Heart left ventricle (tissue), 16 donors: ENCODE measurements around the gene XPO6. TPM values are rescaled to one million over a fixed set of nuclear protein-coding genes. Genes with fewer than 3 reads are reported as not detected.
A peak's percentile ranks its signal among the peaks of the same experiment; 100 is the strongest.

ENCODE experiments used
- ATAC-seq, 4 donors: fragments of 200-7000 bp; cut with Tn5 transposase; one replicate each; pipeline ENCODE4 v1.9.1; 2020 to 2022; ENCODE audit warnings: moderate library complexity in 4 of 4, mild to moderate bottlenecking in 3 of 4, moderate number of reproducible peaks in 1 of 4
- DNase-seq, 5 donors: peaks; one replicate each; pipeline ENCODE4 v3.0.0-alpha.2; 2020
- H3K27ac ChIP-seq, 12 donors: fragments of 200-600 bp; sonication (generic) in 4 of 12; one replicate each; pipeline versions ENCODE4 v1.5.0 to v1.8.0; 2016 to 2022; ENCODE audit warnings: mild to moderate bottlenecking in 2 of 12
- H3K27me3 ChIP-seq, 9 donors: fragments of 200-600 bp; sonication (generic) in 2 of 9; one replicate each; pipeline versions ENCODE4 v1.5.1 to v1.8.0; 2016 to 2022; ENCODE audit warnings: mild to moderate bottlenecking in 3 of 9
- H3K36me3 ChIP-seq, 9 donors: fragments of 200-600 bp; sonication (generic) in 2 of 9; one replicate each; pipeline versions ENCODE4 v1.5.0 to v1.8.0; 2018 to 2022; ENCODE audit warnings: mild to moderate bottlenecking in 2 of 9
- H3K4me1 ChIP-seq, 12 donors: fragments of 200-600 bp; sonication (generic) in 4 of 12; one replicate each; pipeline versions ENCODE4 v1.5.0 to v1.8.0; 2016 to 2022; ENCODE audit warnings: mild to moderate bottlenecking in 3 of 12
- H3K4me3 ChIP-seq, 12 donors: fragments of 200-600 bp; sonication (generic) in 4 of 12; one replicate each; pipeline versions ENCODE4 v1.5.0 to v1.8.0; 2017 to 2022; ENCODE audit warnings: mild to moderate bottlenecking in 9 of 12, moderate library complexity in 4 of 12
- H3K9me3 ChIP-seq, 12 donors: fragments of 200-600 bp; sonication (generic) in 4 of 12; one replicate each; pipeline versions ENCODE4 v1.5.0 to v1.8.0; 2016 to 2022; ENCODE audit warnings: mild to moderate bottlenecking in 1 of 12
- POLR2A ChIP-seq, 2 donors: fragments of 450-650 bp; IDR thresholded peaks; one replicate each; pipeline ENCODE4 v1.6.1; 2017; ENCODE audit warnings: antibody characterized with exemption in 2 of 2, mild to moderate bottlenecking in 2 of 2, moderate library complexity in 2 of 2
- WGBS, 4 donors: extraction: QIAGEN DNeasy Blood & Tissue Kit in 2 of 4; methylation state at CpG; one replicate each; pipeline versions ENCODE4 v1.1.5 to v1.1.7; 2013 to 2018; 5-methylcytosine and 5-hydroxymethylcytosine counted together
- intact Hi-C, 10 donors: fragments of 100-400 bp; cut with DNase I; formaldehyde crosslinking; loops; one replicate each; pipeline versions ENCODE4 v1.11.1 to v1.14.2; 2022
- polyA plus RNA-seq, 2 donors: library from polyadenylated mRNA; stranded (reverse); fragments of 200-250 nt; gene quantifications; one replicate each; pipeline ENCODE4 v1.2.3, GENCODE V29; 2013
- total RNA-seq, 9 donors: library from RNA; depleted of rRNA in 2 of 9; stranded (reverse); fragments of >200 nt in 2 of 9; fragmentation: NEBNext Ultra II Directional in 3 of 9; extraction: Animal tissue kit (Norgen Biotek cat#: 25700) in 3 of 9; gene quantifications; one replicate each; pipeline versions ENCODE4 v1.1.0 to v1.2.4, GENCODE V29; 2016 to 2023
- TF ChIP-seq, protein P1 (sequence below), 12 donors: fragments of 200-600 bp; sonication (generic) in 4 of 12; IDR thresholded peaks; one replicate each; pipeline versions ENCODE4 v1.5.0 to v1.8.0; 2018 to 2022; ENCODE audit warnings: antibody characterized with exemption in 12 of 12, mild to moderate bottlenecking in 5 of 12
- donor health status: ischemic (EF 13 %, LVEDD 7.1; RV severe dilation, severe dysfunction).
- donor health status: healthy with polysubstance abuse.
- donor health status: DM: no; HTN: yes; CAD: no.
- donor health status: DM: no; HTN: no; CAD: no.
- donor health status: ischemic (EF 25% LVEDD 6.9; RV normal size, moderate dysfunction).
- donor health status: ischemic (EF 25% LVEDD 5.7; RV mildly dilated, moderate dysfunction).
- donor health status: healthy.
- donor health status: DM: yes; HTN: yes; CAD: no.
- donor health status: ischemic (EF 35%, LVEDD 5.7; RV mildly dilated, moderate dysfunction).
- donor health status: nonischemic (EF 11% LVEDD 7.7; RV severe dilation, severe dysfunction).
- donor health status: DM: yes; HTN: yes; CAD: no.
- donor health status: PGD.
- donor health status: ischemic (EF 29% LVEDD 5.4; RV normal size, mild dysfunction).
- donor health status: nonischemic (EF 23%, LVEDD 6.1; RV moderate dilation, normal function).

The XPO6 gene
- total and polyA plus RNA-seq, 11 donors: 19.8 to 78.0 (median 33.0) TPM

DNA sequence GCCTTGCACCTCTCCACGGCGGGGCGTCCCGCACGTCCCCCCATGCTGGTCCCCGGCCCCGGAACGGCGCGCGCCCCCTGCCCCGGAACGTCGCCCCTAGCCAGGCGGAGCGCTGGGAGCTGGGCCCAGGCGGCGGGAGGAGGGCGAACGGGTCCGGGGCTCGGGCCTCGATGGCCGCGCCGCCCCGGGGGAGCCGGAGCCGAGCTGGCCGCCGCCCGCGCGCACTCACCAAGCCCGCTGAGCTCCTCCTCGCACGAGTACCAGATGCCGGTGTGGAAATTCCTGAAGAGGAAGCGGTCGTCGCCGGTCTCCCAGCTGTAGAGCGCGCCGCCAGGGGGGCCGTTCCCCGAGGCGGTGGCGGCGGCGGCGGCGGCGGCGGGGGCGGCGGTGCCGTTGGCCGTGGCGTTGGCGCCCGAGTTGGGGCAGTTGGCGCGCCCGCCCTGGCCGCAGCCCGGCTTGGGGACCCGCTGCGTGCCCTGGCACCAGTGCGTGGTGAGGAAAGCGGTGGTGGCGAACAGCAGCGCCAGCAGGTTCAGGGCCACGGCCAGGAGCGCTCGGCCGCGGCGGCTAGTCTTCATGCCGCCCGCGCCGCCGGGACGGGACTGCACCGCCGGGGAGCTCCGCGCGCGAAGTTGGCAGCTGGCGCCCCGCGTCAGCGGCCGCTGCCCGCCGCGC is 148.8 kb downstream of the XPO6 start:
- WGBS, 4 donors: 0 to 1% (median 1%) methylated on average over 49 to 99 of the region's 99 CpGs; no CpG with 5 or more reads in 1 of the 4 donors
- intact Hi-C loops: loop anchor here in 7 of 10 donors (5.0 to 10.0 kb wide), 5 partner anchors 91 to 458 kb away; no protein-coding TSS in a partner anchor
- peaks cover 5 to 61% (median 29%) of the 10 kb centered on the region in 9 donors for H3K27me3 ChIP-seq

DNA sequence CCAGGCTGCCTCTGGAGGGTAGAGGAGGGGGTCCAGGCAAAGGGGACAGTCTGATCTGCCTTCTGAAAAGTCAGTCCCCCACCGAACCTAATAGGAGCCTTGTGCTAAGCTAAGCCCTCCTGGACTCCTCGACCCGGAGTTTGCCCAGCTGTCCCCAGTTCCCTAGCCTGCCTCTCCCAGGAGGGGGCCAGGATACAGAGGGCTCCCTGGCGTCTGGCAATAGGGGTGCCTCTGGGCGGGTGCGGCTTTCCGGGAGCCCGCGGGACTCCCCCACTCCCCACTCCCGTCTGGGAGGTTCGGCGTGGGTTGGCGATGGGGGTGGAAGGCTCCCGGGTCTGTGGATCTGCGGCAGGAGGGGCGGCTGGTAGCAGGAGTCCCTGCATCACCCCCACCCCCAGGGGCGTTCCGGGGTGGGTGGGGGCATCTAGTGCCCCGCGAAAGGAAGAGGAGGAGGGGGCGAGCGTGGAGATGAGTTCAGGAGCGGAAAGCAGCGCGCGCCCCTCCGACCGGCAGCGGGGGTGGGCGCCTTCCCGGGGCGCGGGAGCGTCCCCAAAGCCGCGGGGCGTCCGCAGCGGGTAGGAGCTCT is 149.4 kb downstream of the XPO6 start:
- Histone ChIP-seq H3K36me3 (no peaks in the 10 kb centered on the region), H3K27ac (no peak overlapping the region), H3K4me3 (peak overlapping the region in 11 of 12 donors; percentile 4 to 50 (median 36)), H3K4me1 (peaks cover 0 to 14% (median 0%) of the 10 kb centered on the region in 12 donors), H3K27me3 (peaks cover 5 to 66% (median 29%) of the 10 kb centered on the region in 9 donors), H3K9me3 (no peaks in the 10 kb centered on the region)
- 7 to 9% (median 7%) methylated on average over 10 to 39 of the region's 39 CpGs; no CpG with 5 or more reads in 1 of the 4 donors for WGBS, 4 donors
- intact Hi-C loops: loop anchor here in 7 of 10 donors (5.0 to 10.0 kb wide), 5 partner anchors 90 to 458 kb away; no protein-coding TSS in a partner anchor
- DNase-seq (no peak), ATAC-seq (no peak)
- TF ChIP-seq POLR2A (IDR thresholded peaks at IDR 0.05): no peak
- TF ChIP-seq, protein P1, sequence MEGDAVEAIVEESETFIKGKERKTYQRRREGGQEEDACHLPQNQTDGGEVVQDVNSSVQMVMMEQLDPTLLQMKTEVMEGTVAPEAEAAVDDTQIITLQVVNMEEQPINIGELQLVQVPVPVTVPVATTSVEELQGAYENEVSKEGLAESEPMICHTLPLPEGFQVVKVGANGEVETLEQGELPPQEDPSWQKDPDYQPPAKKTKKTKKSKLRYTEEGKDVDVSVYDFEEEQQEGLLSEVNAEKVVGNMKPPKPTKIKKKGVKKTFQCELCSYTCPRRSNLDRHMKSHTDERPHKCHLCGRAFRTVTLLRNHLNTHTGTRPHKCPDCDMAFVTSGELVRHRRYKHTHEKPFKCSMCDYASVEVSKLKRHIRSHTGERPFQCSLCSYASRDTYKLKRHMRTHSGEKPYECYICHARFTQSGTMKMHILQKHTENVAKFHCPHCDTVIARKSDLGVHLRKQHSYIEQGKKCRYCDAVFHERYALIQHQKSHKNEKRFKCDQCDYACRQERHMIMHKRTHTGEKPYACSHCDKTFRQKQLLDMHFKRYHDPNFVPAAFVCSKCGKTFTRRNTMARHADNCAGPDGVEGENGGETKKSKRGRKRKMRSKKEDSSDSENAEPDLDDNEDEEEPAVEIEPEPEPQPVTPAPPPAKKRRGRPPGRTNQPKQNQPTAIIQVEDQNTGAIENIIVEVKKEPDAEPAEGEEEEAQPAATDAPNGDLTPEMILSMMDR (IDR thresholded peaks at IDR 0.05): no peak

More for the DNA sequence above, 148.8 kb downstream of the XPO6 start:
- no peaks in the 10 kb centered on the region for H3K9me3 ChIP-seq
- no peaks in the 10 kb centered on the region for H3K36me3 ChIP-seq
- TF ChIP-seq, protein P1 (IDR thresholded peaks at IDR 0.05): no peak
- no peak for TF ChIP-seq POLR2A (IDR thresholded peaks at IDR 0.05)
- ATAC-seq (peak in 1 of 4 donors; percentile 12), DNase-seq (peak in 1 of 5 donors; percentile 57)
- H3K4me1 ChIP-seq: peaks cover 0 to 14% (median under 1%) of the 10 kb centered on the region in 12 donors
- H3K27ac ChIP-seq: no peak overlapping the region
- H3K4me3 ChIP-seq: peak overlapping the region in 11 of 12 donors; percentile 4 to 50 (median 36)

DNA sequence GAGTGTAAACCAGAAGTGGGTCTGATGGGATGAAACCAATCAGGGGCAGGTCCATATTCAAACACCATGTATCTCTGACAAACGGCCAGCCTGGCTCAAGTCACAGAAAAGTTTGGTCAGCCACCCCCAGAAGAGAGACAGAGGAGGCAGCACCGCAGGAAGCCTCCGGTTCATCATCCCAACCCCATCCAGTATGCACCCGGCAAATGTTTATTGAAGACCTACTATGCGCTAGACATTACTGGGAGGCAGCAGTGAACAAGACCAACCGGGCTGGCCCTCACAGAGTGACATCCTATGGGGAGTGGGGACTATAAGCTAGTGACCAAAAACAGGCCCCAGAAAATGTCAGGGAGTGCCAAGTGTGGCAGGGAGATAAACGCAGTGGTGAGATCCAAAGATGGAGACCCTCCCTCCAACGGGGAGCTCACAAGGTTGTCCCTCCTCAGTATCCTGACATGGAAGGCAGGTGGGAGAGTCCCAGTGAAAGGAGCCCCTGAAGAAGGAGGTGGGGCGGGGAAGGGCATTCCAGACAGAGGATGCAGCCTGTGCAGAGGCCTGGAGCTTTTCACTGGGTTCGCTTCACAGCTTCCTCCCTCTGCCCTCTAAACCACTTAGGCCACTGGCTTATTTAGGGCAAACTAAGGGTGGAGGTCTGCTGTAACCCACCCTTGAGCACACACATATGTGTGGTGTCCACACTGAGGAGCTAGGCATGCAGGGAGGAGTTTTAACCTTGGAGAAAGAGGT is 150.2 kb downstream of the XPO6 start:
- intact Hi-C loops: loop anchor here in 7 of 10 donors (5.0 to 10.0 kb wide), 5 partner anchors 89 to 457 kb away; no protein-coding TSS in a partner anchor
- TF ChIP-seq POLR2A (IDR thresholded peaks at IDR 0.05): no peak
- TF ChIP-seq, protein P1 (IDR thresholded peaks at IDR 0.05): no peak
- Histone ChIP-seq H3K27ac (no peak overlapping the region), H3K4me3 (peak overlapping the region in 2 of 12 donors; percentile 18 to 47), H3K9me3 (no peaks in the 10 kb centered on the region), H3K4me1 (peaks cover 0 to 14% (median 0%) of the 10 kb centered on the region in 12 donors), H3K27me3 (peaks cover 5 to 66% (median 29%) of the 10 kb centered on the region in 9 donors), H3K36me3 (no peaks in the 10 kb centered on the region)
- ATAC-seq: no peak
- WGBS, 4 donors: 66 to 74% (median 70%) methylated on average over 10 of the region's 10 CpGs
- DNase-seq: peak in 1 of 5 donors; percentile 3
